Lower leg skin (tissue), 4 donors: ENCODE results near the gene ZXDB. TPM values are rescaled to one million over a fixed set of nuclear protein-coding genes. Genes with fewer than 3 reads are reported as not detected.
"Not testable (repeated sequence)": the region's sequence is repeated elsewhere in the genome, so short reads cannot be mapped to it uniquely, and the experiment has no call there.

Experiments
- DNase-seq, 2 donors: peaks; one replicate each; pipeline ENCODE4 v3.0.0-alpha.2; 2019; ENCODE audit warnings: low spot score in 2 of 2
- H3K4me3 ChIP-seq: fragments of 200-600 bp; sonication (generic); 2 replicates; pipeline ENCODE4 v1.5.1; 2017; ENCODE audit warnings: mild to moderate bottlenecking, low read depth; ENCODE audit not compliant: poor library complexity, severe bottlenecking
- CTCF ChIP-seq, 3 donors: fragments of 450-650 bp; IDR thresholded peaks; one replicate each; pipeline ENCODE4 v1.5.1; 2016; ENCODE audit warnings: antibody characterized with exemption in 3 of 3, mild to moderate bottlenecking in 3 of 3, moderate library complexity in 2 of 3
- POLR2A ChIP-seq, 2 donors: fragments of 450-650 bp; IDR thresholded peaks; one replicate each; pipeline ENCODE4 v1.6.1; 2016 to 2017; ENCODE audit warnings: antibody characterized with exemption in 2 of 2, mild to moderate bottlenecking in 1 of 2, moderate library complexity in 1 of 2
- WGBS, 2 donors: methylation state at CpG; one replicate each; pipeline ENCODE4 v1.1.5; 2018; 5-methylcytosine and 5-hydroxymethylcytosine counted together
- intact Hi-C: fragments of 100-400 bp; cut with DNase I; formaldehyde crosslinking; loops from one replicate; pipeline ENCODE4 v1.15.0; 2023; ENCODE audit warnings: low total_unique reads
- total RNA-seq, 4 donors: library from RNA; depleted of rRNA; stranded (reverse); fragments of >200 nt; gene quantifications; one replicate each; pipeline ENCODE4 v1.1.0, GENCODE V29; 2016

ZXDB gene
- total RNA-seq, 4 donors from 2014 or later = 13.3 to 21.8 (median 14.5) TPM

- no peak for DNase-seq
- TF ChIP-seq CTCF (IDR thresholded peaks at IDR 0.05) = no peak
- TF ChIP-seq POLR2A (IDR thresholded peaks at IDR 0.05) = no peak
- H3K4me3 ChIP-seq = no peak overlapping the region
- 65 to 86% methylated on average over 2 of the region's 2 CpGs for WGBS, 2 donors
- intact Hi-C loops = no loop called here
These were observed 4.2 kb upstream of the ZXDB start for GRCh38 chrX:57587607-57588006.

GRCh38 chrX:57592160-57592893 is 516 bp downstream of the ZXDB start:
- intact Hi-C loops = not testable (repeated sequence)
- DNase-seq = peak; percentile 13 to 86

GRCh38 chrX:57592894-57593215 is 1.0 kb downstream of the ZXDB start:
- H3K4me3 ChIP-seq = peak overlapping the region; percentile 40
- intact Hi-C loops, DNase-seq: not testable (repeated sequence)
- WGBS, 2 donors = 0% methylated on average over 1 of the region's 15 CpGs; no CpG with 5 or more reads in 1 of the 2 donors

More at GRCh38 chrX:57592160-57592893, 516 bp downstream of the ZXDB start:
- H3K4me3 ChIP-seq = peak overlapping the region; percentile 40
- 33% methylated on average over 51 of the region's 84 CpGs; no CpG with 5 or more reads in 1 of the 2 donors for WGBS, 2 donors

DNA sequence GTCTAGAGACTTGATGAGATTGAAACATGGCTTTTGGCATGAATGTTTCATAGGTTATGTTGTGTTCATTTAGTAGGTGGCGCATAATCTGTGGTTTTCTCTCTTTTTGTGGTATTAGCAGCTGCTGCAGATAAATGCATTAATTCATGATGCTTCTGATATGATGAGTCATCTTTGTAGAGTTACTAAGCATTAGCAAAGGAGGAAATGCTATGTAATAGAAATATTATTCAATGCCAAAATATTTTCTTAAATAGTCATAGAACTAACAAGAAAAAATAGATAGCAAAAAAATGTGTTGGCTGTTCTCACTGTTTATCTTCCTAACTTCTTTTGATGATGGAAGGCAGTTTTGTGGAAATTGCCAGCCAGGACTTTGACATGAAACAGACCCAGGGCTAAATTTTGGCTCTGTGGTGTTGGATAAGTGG is 3.6 kb downstream of the ZXDB start:
- intact Hi-C loops = no loop called here
- no peak for DNase-seq
- WGBS, 2 donors = 6 to 53% methylated on average over 1 of the region's 1 CpG
- no peak overlapping the region for H3K4me3 ChIP-seq
- no peak for TF ChIP-seq CTCF (IDR thresholded peaks at IDR 0.05)

DNA sequence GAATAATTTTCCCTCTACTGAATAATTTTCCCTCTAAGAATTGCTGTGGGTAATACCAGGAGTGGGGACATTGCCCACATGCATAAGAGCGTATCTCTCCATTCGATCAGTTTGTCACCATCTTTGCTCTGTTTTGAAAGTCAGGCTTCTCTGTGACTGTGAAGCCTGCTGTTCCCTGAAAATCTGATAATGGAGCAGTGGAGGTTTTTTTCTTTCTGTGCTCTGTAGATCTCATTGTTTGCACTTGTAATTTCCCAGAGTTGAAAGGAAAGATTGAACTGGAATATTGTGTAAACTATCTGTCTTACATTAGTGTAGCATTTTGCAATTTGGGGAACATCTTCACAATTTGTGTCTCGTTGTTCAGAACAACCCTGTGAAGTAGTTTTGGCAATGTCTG is 4.3 kb downstream of the ZXDB start:
- H3K4me3 ChIP-seq = no peak overlapping the region
- no peak for DNase-seq
- WGBS, 2 donors = 52 to 67% methylated on average over 3 of the region's 3 CpGs
- intact Hi-C loops = no loop called here
- TF ChIP-seq CTCF (IDR thresholded peaks at IDR 0.05) = no peak

DNA sequence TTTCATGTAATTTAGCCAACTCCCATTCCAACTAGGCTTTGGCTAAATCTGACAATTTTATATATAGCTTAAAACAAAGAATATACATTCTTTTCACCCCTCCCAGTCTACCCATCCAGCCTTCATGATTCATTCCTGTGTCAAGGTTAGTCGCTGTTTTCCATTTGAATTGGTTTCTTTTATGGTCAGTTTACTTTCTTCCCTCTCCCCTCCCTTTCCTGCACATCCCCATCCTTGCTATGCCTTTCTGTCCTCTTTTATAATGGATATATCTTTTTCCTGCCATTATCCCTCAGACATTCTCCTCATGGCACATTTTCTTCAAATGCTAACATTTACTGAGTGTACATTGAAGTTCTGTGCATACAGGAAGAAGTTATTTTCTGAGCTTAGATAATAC is 4.7 kb downstream of the ZXDB start:
- no peak for TF ChIP-seq POLR2A (IDR thresholded peaks at IDR 0.05)
- TF ChIP-seq CTCF (IDR thresholded peaks at IDR 0.05) = no peak
- no peak overlapping the region for H3K4me3 ChIP-seq
- intact Hi-C loops = no loop called here
- no peak for DNase-seq
- WGBS, 2 donors = 42 to 52% methylated on average over 1 of the region's 1 CpG
